Activated B cell treated with CpG ODN at 0.5 μM for 24 hours (primary cell): ENCODE data around the gene WIPF3. TPM values are rescaled to one million over a fixed set of nuclear protein-coding genes. Genes with fewer than 3 reads are reported as not detected.
"Not testable (repeated sequence)": the region's sequence is repeated elsewhere in the genome, so short reads cannot be mapped to it uniquely, and the experiment has no call there.

Experiments used
- ATAC-seq: fragments of 200-7000 bp; cut with Tn5 transposase; one replicate; pipeline ENCODE4 v1.10.0; 2021; ENCODE audit warnings: low read depth, mild to moderate bottlenecking, moderate library complexity
- CTCF ChIA-PET: fragments of 350-600 bp; sonication (Branson Sonifier 250); formaldehyde crosslinking; loops from one replicate; lab custom pipeline; 2021; ENCODE audit warnings: antibody characterized with exemption; lab: Charles Lee
- POLR2A ChIA-PET: fragments of 350-600 bp; sonication (Branson Sonifier 250); formaldehyde crosslinking; loops from one replicate; lab custom pipeline; 2021; ENCODE audit warnings: antibody characterized with exemption; lab: Charles Lee
- DNase-seq: peaks from one replicate; pipeline ENCODE4 v3.0.0; 2022
- H3K27ac Mint-ChIP-seq: one replicate; pipeline ENCODE4 v1.8.0; 2020; ENCODE audit warnings: mixed read lengths
- H3K27me3 Mint-ChIP-seq: one replicate; pipeline ENCODE4 v1.8.0; 2021; ENCODE audit warnings: mixed read lengths
- H3K36me3 Mint-ChIP-seq: one replicate; pipeline ENCODE4 v1.8.0; 2021; ENCODE audit warnings: low read depth, mixed read lengths
- H3K4me1 Mint-ChIP-seq: one replicate; pipeline ENCODE4 v1.8.0; 2021; ENCODE audit warnings: mixed read lengths
- H3K4me3 Mint-ChIP-seq: one replicate; pipeline ENCODE4 v1.8.0; 2020; ENCODE audit warnings: mild to moderate bottlenecking, mixed read lengths
- H3K9me3 Mint-ChIP-seq: one replicate; pipeline ENCODE4 v1.8.0; 2020; ENCODE audit warnings: mixed read lengths
- intact Hi-C: fragments of 100-400 bp; cut with micrococcal nuclease; formaldehyde crosslinking; loops from one replicate; pipeline ENCODE4 v1.15.1; 2024
- total RNA-seq: library from RNA; stranded (reverse); gene quantifications from 2 replicates; pipeline ENCODE4 v1.2.3, GENCODE V29; 2022
- TF ChIP-seq, protein P1 (sequence below): fragments of 200-600 bp; IDR thresholded peaks from one replicate; pipeline ENCODE4 v1.8.0; 2022; ENCODE audit warnings: antibody characterized with exemption, mild to moderate bottlenecking

WIPF3 gene
- total RNA-seq, 1 donor from 2014 or later, result not detected

DNA sequence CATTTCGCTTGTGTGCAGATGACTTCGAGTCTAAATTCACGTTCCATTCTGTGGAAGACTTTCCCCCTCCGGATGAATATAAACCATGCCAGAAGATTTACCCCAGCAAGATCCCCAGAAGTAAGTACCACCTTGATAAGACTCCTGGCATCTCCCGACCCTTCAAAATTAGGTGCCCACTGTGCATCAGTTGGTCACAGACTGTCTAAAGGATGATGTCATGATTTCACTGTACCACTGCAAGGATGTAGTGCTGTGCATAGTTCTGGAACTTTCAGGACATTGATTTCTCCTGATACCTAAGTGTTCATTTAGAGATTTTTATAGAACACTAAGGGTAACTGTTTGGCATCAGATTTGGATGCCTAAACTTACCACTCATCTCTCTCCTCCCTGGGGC, 83.0 kb downstream of the WIPF3 start:
- no peak overlapping the region for H3K27ac Mint-ChIP-seq
- TF ChIP-seq, protein P1, sequence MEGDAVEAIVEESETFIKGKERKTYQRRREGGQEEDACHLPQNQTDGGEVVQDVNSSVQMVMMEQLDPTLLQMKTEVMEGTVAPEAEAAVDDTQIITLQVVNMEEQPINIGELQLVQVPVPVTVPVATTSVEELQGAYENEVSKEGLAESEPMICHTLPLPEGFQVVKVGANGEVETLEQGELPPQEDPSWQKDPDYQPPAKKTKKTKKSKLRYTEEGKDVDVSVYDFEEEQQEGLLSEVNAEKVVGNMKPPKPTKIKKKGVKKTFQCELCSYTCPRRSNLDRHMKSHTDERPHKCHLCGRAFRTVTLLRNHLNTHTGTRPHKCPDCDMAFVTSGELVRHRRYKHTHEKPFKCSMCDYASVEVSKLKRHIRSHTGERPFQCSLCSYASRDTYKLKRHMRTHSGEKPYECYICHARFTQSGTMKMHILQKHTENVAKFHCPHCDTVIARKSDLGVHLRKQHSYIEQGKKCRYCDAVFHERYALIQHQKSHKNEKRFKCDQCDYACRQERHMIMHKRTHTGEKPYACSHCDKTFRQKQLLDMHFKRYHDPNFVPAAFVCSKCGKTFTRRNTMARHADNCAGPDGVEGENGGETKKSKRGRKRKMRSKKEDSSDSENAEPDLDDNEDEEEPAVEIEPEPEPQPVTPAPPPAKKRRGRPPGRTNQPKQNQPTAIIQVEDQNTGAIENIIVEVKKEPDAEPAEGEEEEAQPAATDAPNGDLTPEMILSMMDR, result no peak
- H3K4me1 Mint-ChIP-seq, result peaks cover 4% of the 10 kb centered on the region
- no peak for DNase-seq
- POLR2A ChIA-PET, result no interaction called here
- no peak overlapping the region for H3K4me3 Mint-ChIP-seq
- ATAC-seq, result no peak
- no peaks in the 10 kb centered on the region for H3K9me3 Mint-ChIP-seq
- intact Hi-C loops, result no loop called here
- CTCF ChIA-PET, result no interaction called here
- H3K36me3 Mint-ChIP-seq, result no peaks in the 10 kb centered on the region
- peaks cover 4% of the 10 kb centered on the region for H3K27me3 Mint-ChIP-seq

DNA sequence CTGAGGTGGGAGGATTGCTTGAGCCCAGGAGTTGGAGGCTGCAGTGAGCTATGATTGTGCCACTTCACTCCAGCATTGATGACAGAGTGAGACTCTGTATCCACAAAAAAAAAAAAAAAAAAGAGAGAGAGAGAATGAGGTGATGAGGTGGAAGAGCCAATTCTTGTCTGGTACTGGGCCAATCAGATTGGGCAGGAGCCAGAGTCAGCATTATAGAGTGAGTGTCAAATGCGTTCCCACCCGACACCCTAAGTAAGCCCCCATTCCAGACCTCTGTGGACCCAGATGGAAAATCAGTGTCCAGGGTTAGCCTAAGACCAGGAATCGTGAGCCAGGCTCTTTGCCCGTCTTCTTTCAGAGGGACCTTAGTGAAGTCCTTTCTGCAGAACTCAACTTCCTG, 83.9 kb downstream of the WIPF3 start:
- intact Hi-C loops, result no loop called here
- TF ChIP-seq, protein P1, result no peak
- H3K27ac Mint-ChIP-seq, result no peak overlapping the region

DNA sequence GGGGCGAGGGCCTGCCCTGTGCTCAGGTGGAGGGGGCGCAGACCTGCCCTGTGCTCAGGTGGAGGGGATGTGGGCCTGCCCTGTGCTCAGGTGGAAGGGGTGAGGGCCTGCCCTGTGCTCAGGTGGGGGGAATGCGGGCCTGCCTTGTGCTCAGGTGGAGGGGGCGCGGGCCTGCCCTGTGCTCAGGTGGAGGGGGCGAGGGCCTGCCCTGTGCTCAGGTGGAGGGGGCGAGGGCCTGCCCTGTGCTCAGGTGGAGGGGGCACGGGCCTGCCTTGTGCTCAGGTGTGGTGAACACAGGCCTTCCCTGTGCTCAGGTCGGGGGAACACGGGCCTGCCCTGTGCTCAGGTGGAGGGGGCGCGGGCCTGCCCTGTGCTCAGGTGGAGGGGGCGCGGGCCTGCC, 84.5 kb downstream of the WIPF3 start:
- intact Hi-C loops, ATAC-seq, H3K36me3 Mint-ChIP-seq, H3K27ac Mint-ChIP-seq, H3K9me3 Mint-ChIP-seq, H3K4me3 Mint-ChIP-seq, H3K27me3 Mint-ChIP-seq, DNase-seq, CTCF ChIA-PET, H3K4me1 Mint-ChIP-seq, POLR2A ChIA-PET: not testable (repeated sequence)

More for the DNA sequence above, 83.9 kb downstream of the WIPF3 start:
- no peaks in the 10 kb centered on the region for H3K4me1 Mint-ChIP-seq
- H3K4me3 Mint-ChIP-seq, result no peak overlapping the region
- DNase-seq (no peak), ATAC-seq (no peak)
- H3K9me3 Mint-ChIP-seq, result no peaks in the 10 kb centered on the region
- H3K27me3 Mint-ChIP-seq, result peaks cover 1% of the 10 kb centered on the region
- no peaks in the 10 kb centered on the region for H3K36me3 Mint-ChIP-seq
- CTCF ChIA-PET, result no interaction called here
- POLR2A ChIA-PET, result interaction anchor here (0.6 kb wide), 1 partner anchor 9 kb away, joined by 6 read pairs; no protein-coding TSS in a partner anchor

DNA sequence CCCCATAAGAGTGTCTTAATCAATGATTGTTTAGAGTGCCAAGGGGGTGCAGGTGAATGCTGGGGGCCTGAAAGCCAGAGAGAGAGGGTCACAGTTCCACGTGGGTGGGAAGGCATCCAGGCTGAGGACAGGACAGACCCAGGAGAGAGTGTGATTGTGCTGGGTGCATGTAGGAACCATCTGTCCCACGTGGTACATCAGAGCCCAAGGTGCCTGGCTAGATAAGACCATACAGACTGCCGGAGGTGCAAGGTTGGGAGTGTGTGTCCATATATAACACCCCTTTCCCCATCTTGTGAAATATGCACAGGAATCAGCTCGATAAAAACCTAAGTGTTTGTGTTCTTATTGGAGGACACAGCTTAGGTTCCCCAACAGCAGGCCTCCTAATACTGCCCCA, 85.5 kb downstream of the WIPF3 start:
- POLR2A ChIA-PET, result no interaction called here
- Mint-ChIP-seq H3K36me3 (no peaks in the 10 kb centered on the region), H3K27ac (no peak overlapping the region), H3K27me3 (peaks cover 2% of the 10 kb centered on the region), H3K4me1 (no peaks in the 10 kb centered on the region), H3K4me3 (no peak overlapping the region), H3K9me3 (peaks cover under 1% of the 10 kb centered on the region)
- intact Hi-C loops, result no loop called here
- TF ChIP-seq, protein P1, result no peak
- CTCF ChIA-PET, result no interaction called here
- DNase-seq (no peak), ATAC-seq (no peak)

DNA sequence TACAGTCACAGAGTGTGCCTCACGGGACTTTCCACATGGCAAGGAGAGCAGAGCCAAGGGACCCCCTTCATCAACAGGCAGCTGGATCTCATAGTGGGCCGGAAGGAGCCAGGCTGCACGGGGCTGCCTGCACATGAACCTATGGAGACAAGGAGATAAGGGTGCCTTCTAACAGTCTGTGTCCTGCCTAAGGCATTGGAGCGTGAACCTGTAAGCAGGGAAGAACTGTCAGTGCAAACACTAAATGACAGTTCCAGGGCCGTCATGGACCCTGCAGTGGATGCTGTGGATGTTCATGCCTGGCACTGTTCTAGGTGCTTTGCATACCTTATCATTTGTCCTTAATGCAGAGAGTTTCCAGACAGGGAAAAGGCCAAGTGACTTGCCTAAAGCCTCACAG, 85.9 kb downstream of the WIPF3 start:
- CTCF ChIA-PET, result no interaction called here

More for the DNA sequence above, 85.9 kb downstream of the WIPF3 start:
- Mint-ChIP-seq H3K27ac (no peak overlapping the region), H3K4me3 (no peak overlapping the region), H3K27me3 (peaks cover 6% of the 10 kb centered on the region), H3K4me1 (no peaks in the 10 kb centered on the region), H3K36me3 (no peaks in the 10 kb centered on the region), H3K9me3 (peaks cover 5% of the 10 kb centered on the region)
- intact Hi-C loops, result no loop called here
- ATAC-seq (no peak), DNase-seq (no peak)
- POLR2A ChIA-PET, result no interaction called here
- TF ChIP-seq, protein P1, result no peak
